Prostate gland (tissue), 2 donors: ENCODE measurements around the gene CHI3L2. TPM values are rescaled to one million over a fixed set of nuclear protein-coding genes. Genes with fewer than 3 reads are reported as not detected.
A peak's percentile ranks its signal among the peaks of the same experiment; 100 is the strongest.

Experiments used
- DNase-seq: peaks from one replicate; pipeline ENCODE4 v3.0.0-alpha.2; 2019; ENCODE audit warnings: low spot score
- H3K27ac ChIP-seq, 2 donors: fragments of 200-600 bp; sonication (generic); 2 replicates each; pipeline ENCODE4 v1.5.1; 2017 to 2019
- H3K27me3 ChIP-seq: fragments of 200-600 bp; sonication (generic); replicated peaks from 2 replicates; pipeline ENCODE4 v1.5.1; 2019; ENCODE audit not compliant: insufficient read depth
- H3K36me3 ChIP-seq, 2 donors: fragments of 200-600 bp; sonication (generic); 1 replicate in 1 of 2; 2 replicates in 1 of 2; pipeline versions ENCODE4 v1.5.1 to v1.8.1; 2017 to 2019
- H3K4me1 ChIP-seq: fragments of 200-600 bp; sonication (generic); replicated peaks from 2 replicates; pipeline ENCODE4 v1.5.1; 2019
- H3K4me3 ChIP-seq, 2 donors: fragments of 200-600 bp; sonication (generic); 2 replicates each; pipeline ENCODE4 v1.5.1; 2017 to 2019
- H3K9me3 ChIP-seq: fragments of 200-600 bp; sonication (generic); 2 replicates; pipeline ENCODE4 v1.5.1; 2017
- POLR2A ChIP-seq: fragments of 450-650 bp; IDR thresholded peaks from one replicate; pipeline ENCODE4 v1.6.1; 2016; ENCODE audit warnings: antibody characterized with exemption, mild to moderate bottlenecking
- POLR2AphosphoS5 ChIP-seq: sonication (generic); formaldehyde crosslinking; IDR thresholded peaks from one replicate; pipeline ENCODE4 v1.6.1; 2017; ENCODE audit warnings: antibody characterized with exemption
- WGBS: methylation state at CpG from one replicate; pipeline ENCODE4 v1.1.5; 2018; 5-methylcytosine and 5-hydroxymethylcytosine counted together
- intact Hi-C: fragments of 100-400 bp; cut with DNase I; formaldehyde crosslinking; loops from one replicate; pipeline ENCODE4 v1.14.2; 2022
- total RNA-seq, 2 donors: library from RNA; depleted of rRNA; stranded (reverse); fragments of >200 nt; gene quantifications; one replicate each; pipeline ENCODE4 v1.1.0, GENCODE V29; 2016
- TF ChIP-seq, protein P1 (sequence below), 4 experiments: fragments of 200-600 bp in 2 of 4; fragments of 450-650 bp in 2 of 4; sonication (generic) in 2 of 4; IDR thresholded peaks; 1 replicate in 3 of 4; 2 replicates in 1 of 4; pipeline ENCODE4 v1.5.1; 2016 to 2019; ENCODE audit warnings: antibody characterized with exemption in 4 of 4, mild to moderate bottlenecking in 2 of 4, moderate library complexity in 2 of 4

Gene CHI3L2
- total RNA-seq, 2 donors from 2014 or later, result 0.82 to 10.6 TPM

DNA sequence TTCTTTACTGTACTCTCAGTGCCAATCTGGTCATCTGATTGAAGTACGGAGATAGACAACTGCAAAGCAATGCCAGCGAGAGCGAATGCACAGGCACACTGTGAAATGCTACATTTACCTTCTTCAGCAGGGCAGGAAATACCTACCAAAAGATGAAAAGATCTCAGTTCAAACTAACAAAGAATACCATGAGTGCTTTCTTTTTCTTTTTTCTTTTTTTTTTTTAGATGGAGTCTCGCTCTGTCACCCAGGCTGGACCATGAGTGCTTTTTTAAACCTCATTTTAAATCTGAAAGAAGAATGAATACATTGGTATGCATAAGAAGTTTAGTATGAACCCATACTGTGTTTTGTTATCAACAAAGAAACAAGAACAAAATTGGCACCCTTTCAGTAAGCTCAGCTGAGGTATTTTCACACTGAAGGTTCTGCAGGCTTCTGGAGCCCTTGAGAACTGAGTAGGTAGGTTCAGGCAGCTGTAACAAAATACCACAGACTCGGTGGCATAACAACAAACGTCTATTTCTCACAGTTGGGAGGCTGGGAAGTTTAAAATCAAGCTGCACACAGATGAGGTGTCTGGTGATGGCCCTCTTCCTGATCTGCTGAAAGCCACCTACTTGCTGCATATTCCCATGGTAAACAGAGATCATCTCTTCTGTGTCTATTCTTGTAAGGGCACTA, 1.7 kb upstream of the CHI3L2 start:
- Histone ChIP-seq H3K4me3 (no peak overlapping the region), H3K27ac (no peak overlapping the region), H3K4me1 (no peaks in the 10 kb centered on the region), H3K9me3 (no peaks in the 10 kb centered on the region), H3K36me3 (no peaks in the 10 kb centered on the region), H3K27me3 (no peaks in the 10 kb centered on the region)
- WGBS, result 44% methylated on average over 6 of the region's 6 CpGs
- TF ChIP-seq, protein P1, sequence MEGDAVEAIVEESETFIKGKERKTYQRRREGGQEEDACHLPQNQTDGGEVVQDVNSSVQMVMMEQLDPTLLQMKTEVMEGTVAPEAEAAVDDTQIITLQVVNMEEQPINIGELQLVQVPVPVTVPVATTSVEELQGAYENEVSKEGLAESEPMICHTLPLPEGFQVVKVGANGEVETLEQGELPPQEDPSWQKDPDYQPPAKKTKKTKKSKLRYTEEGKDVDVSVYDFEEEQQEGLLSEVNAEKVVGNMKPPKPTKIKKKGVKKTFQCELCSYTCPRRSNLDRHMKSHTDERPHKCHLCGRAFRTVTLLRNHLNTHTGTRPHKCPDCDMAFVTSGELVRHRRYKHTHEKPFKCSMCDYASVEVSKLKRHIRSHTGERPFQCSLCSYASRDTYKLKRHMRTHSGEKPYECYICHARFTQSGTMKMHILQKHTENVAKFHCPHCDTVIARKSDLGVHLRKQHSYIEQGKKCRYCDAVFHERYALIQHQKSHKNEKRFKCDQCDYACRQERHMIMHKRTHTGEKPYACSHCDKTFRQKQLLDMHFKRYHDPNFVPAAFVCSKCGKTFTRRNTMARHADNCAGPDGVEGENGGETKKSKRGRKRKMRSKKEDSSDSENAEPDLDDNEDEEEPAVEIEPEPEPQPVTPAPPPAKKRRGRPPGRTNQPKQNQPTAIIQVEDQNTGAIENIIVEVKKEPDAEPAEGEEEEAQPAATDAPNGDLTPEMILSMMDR (IDR thresholded peaks at IDR 0.05), result no peak
- no peak for TF ChIP-seq POLR2AphosphoS5
- no peak for TF ChIP-seq POLR2A
- intact Hi-C loops, result no loop called here
- DNase-seq, result no peak

- peak; percentile 13 for DNase-seq
- 58% methylated on average over 6 of the region's 6 CpGs for WGBS
- Histone ChIP-seq H3K27me3 (no peaks in the 10 kb centered on the region), H3K36me3 (no peaks in the 10 kb centered on the region), H3K9me3 (no peaks in the 10 kb centered on the region), H3K4me3 (no peak overlapping the region), H3K27ac (peak overlapping the region in 1 of 2 donors; percentile 13), H3K4me1 (no peaks in the 10 kb centered on the region)
- intact Hi-C loops, result no loop called here
- TF ChIP-seq, protein P1 (IDR thresholded peaks at IDR 0.05), result no peak
- TF ChIP-seq POLR2A, result no peak
- no peak for TF ChIP-seq POLR2AphosphoS5
These were observed 586 bp downstream of the CHI3L2 start for GRCh38 chr1:111227851-111228747.

GRCh38 chr1:111228748-111229126, 1.2 kb downstream of the CHI3L2 start:
- Histone ChIP-seq H3K4me1 (no peaks in the 10 kb centered on the region), H3K36me3 (no peaks in the 10 kb centered on the region), H3K27ac (peak overlapping the region in 1 of 2 donors; percentile 13), H3K27me3 (no peaks in the 10 kb centered on the region), H3K9me3 (no peaks in the 10 kb centered on the region), H3K4me3 (no peak overlapping the region)
- no peak for DNase-seq
- WGBS, result 47% methylated on average over 2 of the region's 2 CpGs
- TF ChIP-seq, protein P1 (IDR thresholded peaks at IDR 0.05), result no peak
- TF ChIP-seq POLR2AphosphoS5, result no peak
- no peak for TF ChIP-seq POLR2A
- intact Hi-C loops, result no loop called here

GRCh38 chr1:111232134-111232533, 4.6 kb downstream of the CHI3L2 start:
- no peak for DNase-seq
- Histone ChIP-seq H3K9me3 (no peaks in the 10 kb centered on the region), H3K27ac (no peak overlapping the region), H3K4me1 (no peaks in the 10 kb centered on the region), H3K4me3 (no peak overlapping the region), H3K36me3 (no peaks in the 10 kb centered on the region), H3K27me3 (no peaks in the 10 kb centered on the region)
- intact Hi-C loops, result no loop called here
- 86% methylated on average over 3 of the region's 3 CpGs for WGBS
- TF ChIP-seq, protein P1 (IDR thresholded peaks at IDR 0.05), result no peak
- TF ChIP-seq POLR2A, result no peak
- TF ChIP-seq POLR2AphosphoS5, result no peak
